Measurements from ENCODE around the gene C7. TPM values are rescaled to one million over a fixed set of nuclear protein-coding genes. Genes with fewer than 3 reads are reported as not detected.

Gene C7
- total and polyA plus RNA-seq, 10 of the 15 experiments (the other 5 are each of a cell fraction or from before 2014, with no cell fraction given): 0.90 TPM; not detected in 9

GRCh38 chr5:40999966-41000365, 90.7 kb downstream of the C7 start (continued):
- no peak for TF ChIP-seq CUX1 (IDR thresholded peaks at IDR 0.05; ENCODE audit: insufficient replicate concordance, low read depth, low read length)
- TF ChIP-seq NFIC (IDR thresholded peaks at IDR 0.05; ENCODE audit: low read depth, low read length): no peak
- TF ChIP-seq ZNF687 (IDR thresholded peaks at IDR 0.05): no peak
- no peak for TF ChIP-seq ELK1 (IDR thresholded peaks at IDR 0.05; ENCODE audit: low read depth, low read length)
- TF ChIP-seq MXI1 (IDR thresholded peaks at IDR 0.05; ENCODE audit: low read depth, low read length): no peak
- no peak for TF ChIP-seq GATAD2B (conservative IDR thresholded peaks at IDR 0.05; ENCODE audit: low read depth)
